Measurements from ENCODE around the gene PDE6A. TPM values are rescaled to one million over a fixed set of nuclear protein-coding genes. Genes with fewer than 3 reads are reported as not detected.

The PDE6A gene
- total RNA-seq, 1 donor from 2014 or later = 0.07 TPM

- TF ChIP-seq CTCF (IDR thresholded peaks at IDR 0.05; ENCODE audit: unreplicated experiment) = no peak
- Mint-ChIP-seq H3K27me3 (peaks cover 3% of the 10 kb centered on the region), H3K4me3 (ENCODE audit: low read depth) (no peak overlapping the region), H3K27ac (no peak overlapping the region), H3K9me3 (ENCODE audit: low read depth) (no peaks in the 10 kb centered on the region), H3K36me3 (ENCODE audit: insufficient read depth) (no peaks in the 10 kb centered on the region), H3K4me1 (ENCODE audit: low read depth) (peaks cover 3% of the 10 kb centered on the region)
- no peak for DNase-seq (ENCODE audit: low spot score, unreplicated experiment)
These were observed 45.8 kb downstream of the PDE6A start for GRCh38 chr5:149898811-149899210.

GRCh38 chr5:149895416-149896345, 48.9 kb downstream of the PDE6A start:
- H3K27ac Mint-ChIP-seq = no peak overlapping the region
- TF ChIP-seq CTCF (IDR thresholded peaks at IDR 0.05; ENCODE audit: unreplicated experiment) = no peak

GRCh38 chr5:149894237-149894636, 50.4 kb downstream of the PDE6A start:
- Mint-ChIP-seq H3K4me3 (ENCODE audit: low read depth) (no peak overlapping the region), H3K36me3 (ENCODE audit: insufficient read depth) (no peaks in the 10 kb centered on the region), H3K27me3 (peaks cover 3% of the 10 kb centered on the region), H3K4me1 (ENCODE audit: low read depth) (no peaks in the 10 kb centered on the region), H3K9me3 (ENCODE audit: low read depth) (no peaks in the 10 kb centered on the region), H3K27ac (no peak overlapping the region)
- TF ChIP-seq CTCF (IDR thresholded peaks at IDR 0.05; ENCODE audit: unreplicated experiment) = no peak
- no peak for DNase-seq (ENCODE audit: low spot score, unreplicated experiment)

More at GRCh38 chr5:149895416-149896345, 48.9 kb downstream of the PDE6A start:
- no peaks in the 10 kb centered on the region for H3K4me1 Mint-ChIP-seq (ENCODE audit: low read depth)
- no peaks in the 10 kb centered on the region for H3K9me3 Mint-ChIP-seq (ENCODE audit: low read depth)
- DNase-seq (ENCODE audit: low spot score, unreplicated experiment) = no peak
- peaks cover 3% of the 10 kb centered on the region for H3K27me3 Mint-ChIP-seq
- H3K4me3 Mint-ChIP-seq (ENCODE audit: low read depth) = no peak overlapping the region
- H3K36me3 Mint-ChIP-seq (ENCODE audit: insufficient read depth) = no peaks in the 10 kb centered on the region

- Mint-ChIP-seq H3K27me3 (peaks cover 3% of the 10 kb centered on the region), H3K36me3 (ENCODE audit: insufficient read depth) (no peaks in the 10 kb centered on the region), H3K27ac (no peak overlapping the region), H3K4me1 (ENCODE audit: low read depth) (no peaks in the 10 kb centered on the region), H3K4me3 (ENCODE audit: low read depth) (no peak overlapping the region), H3K9me3 (ENCODE audit: low read depth) (no peaks in the 10 kb centered on the region)
- no peak for DNase-seq (ENCODE audit: low spot score, unreplicated experiment)
- no peak for TF ChIP-seq CTCF (IDR thresholded peaks at IDR 0.05; ENCODE audit: unreplicated experiment)
These were observed 51.1 kb downstream of the PDE6A start for GRCh38 chr5:149893403-149893931.

DNA sequence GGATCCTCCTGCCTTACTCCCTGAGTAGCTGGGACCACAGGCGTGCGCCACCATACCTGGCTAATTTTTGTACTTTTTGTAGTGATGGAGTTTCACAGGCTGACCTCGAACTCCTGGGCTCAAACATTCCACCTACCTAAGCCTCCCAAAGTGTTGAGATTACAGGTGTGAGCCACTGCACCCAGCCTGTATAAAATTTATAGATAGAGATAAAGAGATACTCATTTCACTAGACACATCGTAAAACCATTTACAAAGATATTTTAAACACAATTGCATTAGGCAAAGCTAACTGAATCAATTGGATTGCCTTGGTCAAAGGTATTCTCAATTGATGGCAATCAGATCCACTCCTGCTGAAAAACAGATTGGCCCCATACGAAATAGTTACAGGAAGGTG, 52.0 kb downstream of the PDE6A start:
- TF ChIP-seq CTCF (IDR thresholded peaks at IDR 0.05; ENCODE audit: unreplicated experiment) = no peak
- no peaks in the 10 kb centered on the region for H3K36me3 Mint-ChIP-seq (ENCODE audit: insufficient read depth)
- H3K4me1 Mint-ChIP-seq (ENCODE audit: low read depth) = peaks cover 4% of the 10 kb centered on the region
- no peaks in the 10 kb centered on the region for H3K9me3 Mint-ChIP-seq (ENCODE audit: low read depth)
- no peak overlapping the region for H3K4me3 Mint-ChIP-seq (ENCODE audit: low read depth)
- no peak overlapping the region for H3K27ac Mint-ChIP-seq
- H3K27me3 Mint-ChIP-seq = peaks cover 3% of the 10 kb centered on the region
- no peak for DNase-seq (ENCODE audit: low spot score, unreplicated experiment)
